ENCODE data around the gene YIF1A.

Gene YIF1A

DNA sequence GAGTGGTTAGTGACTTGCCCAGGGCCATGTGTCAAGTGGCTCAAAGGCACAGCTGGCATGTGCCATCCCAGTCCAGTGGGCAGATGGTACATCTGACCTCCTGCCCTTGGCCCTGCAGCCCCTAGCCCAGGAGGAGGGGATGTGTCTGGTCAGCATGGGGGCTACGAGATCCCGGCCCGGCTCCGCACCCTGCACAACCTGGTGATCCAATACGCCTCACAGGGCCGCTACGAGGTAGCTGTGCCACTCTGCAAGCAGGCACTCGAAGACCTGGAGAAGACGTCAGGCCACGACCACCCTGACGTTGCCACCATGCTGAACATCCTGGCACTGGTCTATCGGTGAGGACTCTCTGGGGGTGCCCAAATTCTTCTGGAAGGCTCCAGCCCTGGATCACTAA lies 26.2 kb downstream of the YIF1A start:
- Histone ChIP-seq H3K27me3 (ENCODE audit: insufficient read depth, poor library complexity, severe bottlenecking) (no peaks in the 10 kb centered on the region), H3K9me3 (ENCODE audit: severe bottlenecking) (no peaks in the 10 kb centered on the region), H3K27ac (ENCODE audit: poor library complexity, severe bottlenecking) (no peak overlapping the region), H3K4me3 (ENCODE audit: severe bottlenecking) (no peak overlapping the region), H3K36me3 (ENCODE audit: low read depth) (peaks cover 34% of the 10 kb centered on the region), H3K4me1 (ENCODE audit: insufficient read depth, poor library complexity, severe bottlenecking) (no peaks in the 10 kb centered on the region)
- no peak for ATAC-seq (ENCODE audit: low read depth)
- TF ChIP-seq, protein P1, sequence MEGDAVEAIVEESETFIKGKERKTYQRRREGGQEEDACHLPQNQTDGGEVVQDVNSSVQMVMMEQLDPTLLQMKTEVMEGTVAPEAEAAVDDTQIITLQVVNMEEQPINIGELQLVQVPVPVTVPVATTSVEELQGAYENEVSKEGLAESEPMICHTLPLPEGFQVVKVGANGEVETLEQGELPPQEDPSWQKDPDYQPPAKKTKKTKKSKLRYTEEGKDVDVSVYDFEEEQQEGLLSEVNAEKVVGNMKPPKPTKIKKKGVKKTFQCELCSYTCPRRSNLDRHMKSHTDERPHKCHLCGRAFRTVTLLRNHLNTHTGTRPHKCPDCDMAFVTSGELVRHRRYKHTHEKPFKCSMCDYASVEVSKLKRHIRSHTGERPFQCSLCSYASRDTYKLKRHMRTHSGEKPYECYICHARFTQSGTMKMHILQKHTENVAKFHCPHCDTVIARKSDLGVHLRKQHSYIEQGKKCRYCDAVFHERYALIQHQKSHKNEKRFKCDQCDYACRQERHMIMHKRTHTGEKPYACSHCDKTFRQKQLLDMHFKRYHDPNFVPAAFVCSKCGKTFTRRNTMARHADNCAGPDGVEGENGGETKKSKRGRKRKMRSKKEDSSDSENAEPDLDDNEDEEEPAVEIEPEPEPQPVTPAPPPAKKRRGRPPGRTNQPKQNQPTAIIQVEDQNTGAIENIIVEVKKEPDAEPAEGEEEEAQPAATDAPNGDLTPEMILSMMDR (IDR thresholded peaks at IDR 0.05; ENCODE audit: poor library complexity, severe bottlenecking), result no peak
- DNase-seq (ENCODE audit: low spot score), result no peak

DNA sequence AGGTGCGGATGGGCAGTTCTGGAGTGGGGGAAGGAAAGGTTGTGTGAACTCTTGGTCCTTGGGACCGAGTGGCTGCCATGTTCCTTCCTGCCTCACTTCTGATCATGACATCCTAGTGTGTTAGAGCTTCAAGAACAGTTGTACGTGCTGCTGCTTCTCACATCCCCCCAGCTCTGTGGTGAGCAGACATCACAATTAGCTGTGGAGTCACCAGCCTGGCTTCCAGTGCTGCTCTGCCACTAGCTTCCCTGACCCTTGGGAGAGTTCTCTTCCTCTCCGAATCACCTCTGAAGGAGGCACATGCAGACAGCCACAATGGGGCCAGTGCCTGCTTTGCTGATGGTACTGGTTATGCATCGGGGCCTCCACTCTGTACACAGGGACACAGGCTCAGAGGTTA lies 26.8 kb downstream of the YIF1A start:
- peaks cover 34% of the 10 kb centered on the region for H3K36me3 ChIP-seq (ENCODE audit: low read depth)
- no peak for ATAC-seq (ENCODE audit: low read depth)
- TF ChIP-seq, protein P1 (IDR thresholded peaks at IDR 0.05; ENCODE audit: poor library complexity, severe bottlenecking), result no peak
- no peak overlapping the region for H3K4me3 ChIP-seq (ENCODE audit: severe bottlenecking)
- DNase-seq (ENCODE audit: low spot score), result no peak
- no peaks in the 10 kb centered on the region for H3K9me3 ChIP-seq (ENCODE audit: severe bottlenecking)
- H3K4me1 ChIP-seq (ENCODE audit: insufficient read depth, poor library complexity, severe bottlenecking), result no peaks in the 10 kb centered on the region
- H3K27ac ChIP-seq (ENCODE audit: poor library complexity, severe bottlenecking), result no peak overlapping the region
- H3K27me3 ChIP-seq (ENCODE audit: insufficient read depth, poor library complexity, severe bottlenecking), result no peaks in the 10 kb centered on the region

DNA sequence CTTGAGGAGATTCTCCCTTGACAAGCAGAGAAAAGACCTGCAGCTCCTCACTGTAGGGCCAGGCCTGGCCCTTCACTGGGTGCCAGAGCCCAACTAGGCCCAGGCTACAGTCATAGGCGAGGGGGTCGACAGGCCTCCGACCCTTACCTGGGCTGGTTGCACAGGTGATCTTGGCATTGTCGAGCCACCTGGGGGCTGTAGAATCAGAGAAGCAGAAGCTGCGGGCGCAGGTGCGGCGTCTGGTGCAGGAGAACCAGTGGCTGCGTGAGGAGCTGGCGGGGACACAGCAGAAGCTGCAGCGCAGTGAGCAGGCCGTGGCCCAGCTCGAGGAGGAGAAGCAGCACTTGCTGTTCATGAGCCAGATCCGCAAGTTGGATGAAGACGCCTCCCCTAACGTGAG lies 27.4 kb downstream of the YIF1A start:
- Histone ChIP-seq H3K4me1 (ENCODE audit: insufficient read depth, poor library complexity, severe bottlenecking) (no peaks in the 10 kb centered on the region), H3K4me3 (ENCODE audit: severe bottlenecking) (no peak overlapping the region), H3K36me3 (ENCODE audit: low read depth) (peaks cover 32% of the 10 kb centered on the region), H3K9me3 (ENCODE audit: severe bottlenecking) (no peaks in the 10 kb centered on the region), H3K27me3 (ENCODE audit: insufficient read depth, poor library complexity, severe bottlenecking) (no peaks in the 10 kb centered on the region), H3K27ac (ENCODE audit: poor library complexity, severe bottlenecking) (no peak overlapping the region)
- ATAC-seq (ENCODE audit: low read depth) (no peak), DNase-seq (ENCODE audit: low spot score) (peak; percentile 62)
- TF ChIP-seq, protein P1 (IDR thresholded peaks at IDR 0.05; ENCODE audit: poor library complexity, severe bottlenecking), result no peak

DNA sequence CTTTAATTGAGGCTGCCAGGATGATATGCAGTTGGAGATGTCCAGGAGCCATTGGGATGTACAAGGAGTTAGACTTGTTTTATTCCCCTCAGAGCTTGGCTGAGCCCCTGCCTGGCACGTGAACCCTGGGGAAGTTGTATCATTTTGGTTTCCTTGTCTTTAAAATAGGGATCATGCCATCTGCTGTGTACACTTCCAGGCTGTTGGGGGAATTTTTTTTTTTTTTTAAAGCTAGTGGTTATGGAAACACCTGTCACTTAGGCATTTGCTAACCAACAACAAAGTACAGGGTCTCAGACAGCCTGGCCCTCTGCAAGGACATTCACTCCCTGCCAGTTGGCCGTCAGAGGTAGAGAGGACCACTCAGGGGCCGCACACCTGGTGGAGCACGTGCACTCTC lies 29.0 kb downstream of the YIF1A start:
- Histone ChIP-seq H3K4me1 (ENCODE audit: insufficient read depth, poor library complexity, severe bottlenecking) (no peaks in the 10 kb centered on the region), H3K4me3 (ENCODE audit: severe bottlenecking) (no peak overlapping the region), H3K36me3 (ENCODE audit: low read depth) (peaks cover 28% of the 10 kb centered on the region), H3K27ac (ENCODE audit: poor library complexity, severe bottlenecking) (no peak overlapping the region), H3K27me3 (ENCODE audit: insufficient read depth, poor library complexity, severe bottlenecking) (no peaks in the 10 kb centered on the region), H3K9me3 (ENCODE audit: severe bottlenecking) (no peaks in the 10 kb centered on the region)
- ATAC-seq (ENCODE audit: low read depth), result no peak
- no peak for DNase-seq (ENCODE audit: low spot score)
- TF ChIP-seq, protein P1 (IDR thresholded peaks at IDR 0.05; ENCODE audit: poor library complexity, severe bottlenecking), result no peak

DNA sequence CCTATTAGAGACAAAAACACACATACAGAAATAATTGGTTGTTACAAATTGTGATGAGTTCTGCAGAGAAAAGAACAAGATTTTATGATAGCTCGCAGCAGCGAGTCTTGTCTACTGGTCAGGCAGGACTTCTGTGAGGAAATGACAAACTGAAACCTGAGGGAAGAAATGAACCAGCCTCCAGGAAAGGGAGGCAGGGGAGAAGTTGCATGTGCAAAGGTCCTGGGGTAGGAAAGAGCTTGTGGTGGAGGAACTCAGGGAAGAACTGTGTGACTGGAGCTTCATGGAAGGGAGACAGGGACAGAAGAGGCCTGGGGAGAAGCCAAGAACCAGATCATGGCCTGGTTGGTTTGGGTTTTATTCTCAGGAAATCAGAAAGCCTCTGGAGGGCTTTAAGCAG lies 29.7 kb downstream of the YIF1A start:
- TF ChIP-seq, protein P1 (IDR thresholded peaks at IDR 0.05; ENCODE audit: poor library complexity, severe bottlenecking), result no peak
- H3K9me3 ChIP-seq (ENCODE audit: severe bottlenecking), result no peaks in the 10 kb centered on the region
- ATAC-seq (ENCODE audit: low read depth) (no peak), DNase-seq (ENCODE audit: low spot score) (no peak)
- H3K27me3 ChIP-seq (ENCODE audit: insufficient read depth, poor library complexity, severe bottlenecking), result no peaks in the 10 kb centered on the region
- peaks cover 21% of the 10 kb centered on the region for H3K36me3 ChIP-seq (ENCODE audit: low read depth)
- no peak overlapping the region for H3K27ac ChIP-seq (ENCODE audit: poor library complexity, severe bottlenecking)
- H3K4me1 ChIP-seq (ENCODE audit: insufficient read depth, poor library complexity, severe bottlenecking), result no peaks in the 10 kb centered on the region
- no peak overlapping the region for H3K4me3 ChIP-seq (ENCODE audit: severe bottlenecking)

Data from RWPE2 (cell line).